B cell (primary cell): Measurements from ENCODE around the gene LHX2. TPM values are rescaled to one million over a fixed set of nuclear protein-coding genes. Genes with fewer than 3 reads are reported as not detected.

Experiments used
- ATAC-seq: fragments of 200-7000 bp; cut with Tn5 transposase; one replicate; pipeline ENCODE4 v1.10.0; 2021; ENCODE audit warnings: low read depth, mild to moderate bottlenecking, moderate number of reproducible peaks, moderate library complexity
- CTCF ChIA-PET: fragments of 350-600 bp; sonication (Branson Sonifier 250); formaldehyde crosslinking; loops from one replicate; lab custom pipeline; 2021; ENCODE audit warnings: antibody characterized with exemption, inconsistent platforms; lab: Charles Lee
- POLR2A ChIA-PET: fragments of 350-600 bp; sonication (Branson Sonifier 250); formaldehyde crosslinking; loops from one replicate; lab custom pipeline; 2021; ENCODE audit warnings: antibody characterized with exemption; lab: Charles Lee
- DNase-seq: peaks from one replicate; pipeline ENCODE4 v3.0.0; 2013
- H2AFZ ChIP-seq: 2 replicates; pipeline ENCODE4 v1.6.1; 2012; ENCODE audit warnings: mild to moderate bottlenecking, low read depth, low read length; ENCODE audit not compliant: insufficient read depth, poor library complexity, severe bottlenecking
- H3K27ac ChIP-seq, 2 donors: 1 replicate in 1 of 2; 2 replicates in 1 of 2; pipeline ENCODE4 v1.5.1; 2012 to 2013; ENCODE audit warnings: low read length in 2 of 2, mild to moderate bottlenecking in 2 of 2, moderate library complexity in 1 of 2
- H3K27me3 ChIP-seq, 4 experiments: fragments of 200-600 bp in 1 of 4; sonication (generic) in 1 of 4; replicated peaks in 1 of 4; 1 replicate in 2 of 4; 2 replicates in 2 of 4; pipeline versions ENCODE4 v1.6.1 to v1.7.0; 2013 to 2016; ENCODE audit warnings: low read length in 3 of 4, mild to moderate bottlenecking in 2 of 4, mixed read lengths in 1 of 4, moderate library complexity in 1 of 4; ENCODE audit not compliant: insufficient read depth in 4 of 4, control insufficient read depth in 3 of 4; ENCODE audit errors: control extremely low read depth in 1 of 4
- H3K36me3 ChIP-seq, 2 experiments: replicated peaks in 1 of 2; 1 replicate in 1 of 2; 2 replicates in 1 of 2; pipeline versions ENCODE4 v1.6.1 to v1.7.1; 2013; ENCODE audit warnings: low read length in 1 of 2; ENCODE audit not compliant: insufficient read depth in 2 of 2, control insufficient read depth in 1 of 2; ENCODE audit errors: control extremely low read depth in 1 of 2, extremely low read depth in 1 of 2
- H3K4me1 ChIP-seq, 2 donors: fragments of 200-600 bp in 1 of 2; sonication (generic) in 1 of 2; 1 replicate in 1 of 2; 2 replicates in 1 of 2; pipeline versions ENCODE4 v1.5.1 to v1.6.1; 2013 to 2017; ENCODE audit warnings: low read length in 2 of 2; ENCODE audit not compliant: control insufficient read depth in 2 of 2, insufficient read depth in 2 of 2
- H3K4me2 ChIP-seq: replicated peaks from 2 replicates; pipeline ENCODE3; 2012; ENCODE audit warnings: mild to moderate bottlenecking, low read depth, low read length; ENCODE audit not compliant: poor library complexity, severe bottlenecking
- H3K4me3 ChIP-seq, 5 experiments: fragments of 200-600 bp in 1 of 5; sonication (generic) in 1 of 5; 1 replicate in 3 of 5; 2 replicates in 2 of 5; pipeline versions ENCODE4 v1.5.1 to v1.7.0; 2011 to 2016; ENCODE audit warnings: low read length in 4 of 5, mild to moderate bottlenecking in 4 of 5, low read depth in 2 of 5, control low read depth in 1 of 5, moderate library complexity in 1 of 5; ENCODE audit not compliant: insufficient read depth in 1 of 5; ENCODE audit errors: control extremely low read depth in 1 of 5, extremely low read depth in 1 of 5
- H3K79me2 ChIP-seq: fragments of 200-600 bp; sonication (generic); one replicate; pipeline ENCODE4 v1.6.0; 2016; ENCODE audit warnings: low read length; ENCODE audit not compliant: control insufficient read depth, insufficient read depth
- H3K9ac ChIP-seq: fragments of 200-600 bp; sonication (generic); 2 replicates; pipeline ENCODE4 v1.6.1; 2017; ENCODE audit warnings: mild to moderate bottlenecking, low read length, moderate library complexity
- H3K9me3 ChIP-seq, 3 donors: one replicate each; pipeline versions ENCODE4 v1.6.1 to v1.7.1; 2013; ENCODE audit warnings: low read length in 2 of 3; ENCODE audit not compliant: control insufficient read depth in 2 of 3, insufficient read depth in 1 of 3; ENCODE audit errors: control extremely low read depth in 1 of 3
- H4K20me1 ChIP-seq: 2 replicates; pipeline ENCODE4 v1.6.0; 2012; ENCODE audit warnings: mild to moderate bottlenecking, low read length; ENCODE audit not compliant: insufficient read depth, control insufficient read depth, poor library complexity, severe bottlenecking
- H3K27ac Mint-ChIP-seq: one replicate; pipeline ENCODE4 v1.8.0; 2021; ENCODE audit warnings: mixed read lengths
- H3K27me3 Mint-ChIP-seq: one replicate; pipeline ENCODE4 v1.8.0; 2021; ENCODE audit warnings: mixed read lengths
- H3K4me1 Mint-ChIP-seq: one replicate; pipeline ENCODE4 v1.8.0; 2021; ENCODE audit warnings: mixed read lengths
- H3K4me3 Mint-ChIP-seq: one replicate; pipeline ENCODE4 v1.8.0; 2021; ENCODE audit warnings: mixed read lengths
- H3K9me3 Mint-ChIP-seq: one replicate; pipeline ENCODE4 v1.8.0; 2022; ENCODE audit warnings: mixed read lengths; ENCODE audit not compliant: insufficient read depth
- CTCF ChIP-seq: fragments of 200-600 bp; IDR thresholded peaks from one replicate; pipeline ENCODE4 v1.8.0; 2022; ENCODE audit warnings: antibody characterized with exemption, mild to moderate bottlenecking
- EZH2 ChIP-seq: IDR thresholded peaks from 2 replicates; pipeline ENCODE4 v1.6.1; 2012; ENCODE audit warnings: borderline replicate concordance, low read depth, mild to moderate bottlenecking, moderate library complexity, low read length; ENCODE audit not compliant: insufficient read depth, poor library complexity, severe bottlenecking
- WGBS: methylation state at CpG from one replicate; pipeline ENCODE4 v1.1.5; 2013; ENCODE audit warnings: missing lambda C conversion rate; ENCODE audit not compliant: insufficient coverage; 5-methylcytosine and 5-hydroxymethylcytosine counted together
- intact Hi-C: fragments of 100-400 bp; cut with micrococcal nuclease; formaldehyde crosslinking; loops from one replicate; pipeline ENCODE4 v1.10.0; 2022
- polyA plus RNA-seq: library from polyadenylated mRNA; depleted of rRNA; stranded (reverse); fragments of >200 nt; gene quantifications from 2 replicates; pipeline ENCODE4 v1.2.3, GENCODE V29; 2012
- total RNA-seq, 2 donors: library from RNA; stranded (reverse); fragments of 120-200 nt in 1 of 2; gene quantifications; 1 replicate in 1 of 2; 2 replicates in 1 of 2; pipeline versions ENCODE4 v1.2.3 to v1.2.4, GENCODE V29; 2013 to 2022

LHX2 gene
- total and polyA plus RNA-seq, 2 donors (not counting 1 experiment from before 2014, with no cell fraction given): 0.66 TPM; not detected in 1

GRCh38 chr9:124041817-124042116 lies 30.2 kb downstream of the LHX2 start:
- Histone ChIP-seq H3K4me3 (no peak overlapping the region), H3K9me3 (peaks cover 0 to 9% (median 0%) of the 10 kb centered on the region in 3 donors), H3K4me1 (peaks cover 21 to 24% of the 10 kb centered on the region in 2 donors), H3K9ac (peak overlapping the region; percentile 60), H3K4me2 (peak overlapping the region; percentile 94), H3K27ac (no peak overlapping the region), H3K36me3 (no peaks in the 10 kb centered on the region), H4K20me1 (no peaks in the 10 kb centered on the region), H3K27me3 (peaks cover 0 to 66% (median 31%) of the 10 kb centered on the region in 4 experiments), H2AFZ (peak overlapping the region; percentile 51), H3K79me2 (no peaks in the 10 kb centered on the region)
- H3K9me3 Mint-ChIP-seq: no peaks in the 10 kb centered on the region
- peaks cover 30% of the 10 kb centered on the region for H3K4me1 Mint-ChIP-seq
- POLR2A ChIA-PET: no interaction called here
- TF ChIP-seq EZH2: no peak
- no peak for TF ChIP-seq CTCF
- H3K4me3 Mint-ChIP-seq: peak overlapping the region; percentile 81
- no peak overlapping the region for H3K27ac Mint-ChIP-seq
- intact Hi-C loops: loop anchor here (2.0 kb wide), 1 partner anchor 639 kb away; no protein-coding TSS in a partner anchor
- WGBS: 80% methylated on average over 3 of the region's 4 CpGs
- DNase-seq: no peak
- CTCF ChIA-PET: interaction anchor here (0.6 to 3.9 kb wide), 5 partner anchors 228 to 688 kb away, joined by 3 to 80 read pairs (median 4); no protein-coding TSS in a partner anchor
- peaks cover 44% of the 10 kb centered on the region for H3K27me3 Mint-ChIP-seq
- ATAC-seq: no peak

DNA sequence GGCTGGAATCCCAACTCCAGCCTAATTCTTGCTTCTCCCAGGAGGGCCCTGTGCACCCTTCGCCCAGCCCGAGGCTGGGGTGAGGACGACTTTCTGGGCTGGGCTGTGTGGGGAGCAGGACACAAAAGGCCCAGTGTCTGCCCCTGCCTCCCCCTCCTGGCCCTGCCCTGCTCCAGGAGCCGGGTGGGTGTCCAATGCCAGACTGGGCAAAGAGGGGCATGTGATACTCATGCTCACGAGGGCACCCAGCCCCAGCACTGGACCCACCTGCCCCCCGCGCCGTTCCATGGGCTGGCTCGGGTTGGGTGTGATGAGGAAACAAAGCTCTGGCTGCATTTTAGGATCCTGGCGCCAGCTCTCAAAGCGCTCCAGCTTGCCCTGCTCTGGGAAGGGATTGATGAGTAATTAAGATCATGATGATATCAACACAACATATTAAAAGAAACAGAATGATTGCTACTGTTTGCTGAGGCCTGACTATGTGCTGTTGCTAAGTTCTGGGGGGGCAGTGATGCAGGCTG lies 30.7 kb downstream of the LHX2 start:
- Histone ChIP-seq H3K9ac (no peak overlapping the region), H3K36me3 (no peaks in the 10 kb centered on the region), H4K20me1 (no peaks in the 10 kb centered on the region), H3K4me2 (no peak overlapping the region), H3K27me3 (peaks cover 0 to 69% (median 33%) of the 10 kb centered on the region in 4 experiments), H3K9me3 (peaks cover 0 to 9% (median 0%) of the 10 kb centered on the region in 3 donors), H3K27ac (no peak overlapping the region), H3K79me2 (no peaks in the 10 kb centered on the region), H3K4me1 (peaks cover 21 to 24% of the 10 kb centered on the region in 2 donors), H3K4me3 (no peak overlapping the region), H2AFZ (no peak overlapping the region)
- H3K4me3 Mint-ChIP-seq: peak overlapping the region; percentile 81
- DNase-seq (no peak), ATAC-seq (no peak)
- WGBS: 81% methylated on average over 9 of the region's 11 CpGs
- no peak overlapping the region for H3K27ac Mint-ChIP-seq
- no peaks in the 10 kb centered on the region for H3K9me3 Mint-ChIP-seq
- intact Hi-C loops: no loop called here
- TF ChIP-seq CTCF: no peak
- no peak for TF ChIP-seq EZH2
- CTCF ChIA-PET: interaction anchor here (1.8 to 3.9 kb wide), 2 partner anchors 499 to 688 kb away, joined by 7 to 80 read pairs; no protein-coding TSS in a partner anchor
- H3K4me1 Mint-ChIP-seq: peaks cover 30% of the 10 kb centered on the region
- H3K27me3 Mint-ChIP-seq: peaks cover 48% of the 10 kb centered on the region
- POLR2A ChIA-PET: no interaction called here
